Measurements from ENCODE around the gene GGCT. TPM values are rescaled to one million over a fixed set of nuclear protein-coding genes. Genes with fewer than 3 reads are reported as not detected.
"Not testable (repeated sequence)": the region's sequence is repeated elsewhere in the genome, so short reads cannot be mapped to it uniquely, and the experiment has no call there.

GGCT gene
- total and polyA plus RNA-seq, 2 of the 8 experiments (the other 6 are each of a cell fraction or from before 2014, with no cell fraction given): 50.0 to 129 TPM

DNA sequence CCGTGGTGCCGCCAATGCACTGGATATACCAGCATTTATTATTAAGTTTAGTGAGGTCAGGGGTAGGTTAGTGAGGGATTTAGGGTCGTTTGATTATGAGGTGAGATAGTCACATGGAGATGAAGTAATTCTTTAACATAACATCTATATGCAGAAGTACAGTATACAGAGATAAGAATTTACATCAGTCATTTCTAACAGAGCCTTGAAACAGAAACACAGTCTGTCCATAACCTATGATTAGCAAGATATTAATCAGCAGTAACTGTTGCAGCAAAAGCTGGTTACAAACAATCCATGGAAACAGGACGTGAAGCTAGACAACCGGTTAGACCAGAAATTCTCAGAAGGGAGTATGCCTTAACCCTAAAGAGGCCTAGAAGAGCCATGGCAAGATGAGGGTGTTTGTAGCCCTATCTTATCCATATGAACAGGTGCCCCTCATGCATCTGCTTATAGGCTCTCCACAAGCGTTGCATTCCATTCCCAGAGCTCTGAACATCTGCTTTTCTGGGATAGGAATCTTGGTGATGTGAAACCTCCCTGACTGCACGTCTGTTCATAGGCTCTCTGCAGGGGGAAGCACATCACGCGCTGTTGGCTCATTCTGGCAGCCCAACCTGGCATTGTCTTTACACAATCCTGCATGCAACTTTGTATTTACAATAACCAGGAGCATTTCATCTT, 4.7 kb upstream of the GGCT start:
- not testable (repeated sequence) for H3K18ac ChIP-seq (ENCODE audit: extremely low read depth, low read length); H3K27ac ChIP-seq (ENCODE audit: low read depth, low read length); H2BK12ac ChIP-seq (ENCODE audit: low read depth, low read length); H3K27me3 ChIP-seq (replicated peaks in 1 of 4; ENCODE audit: control insufficient read depth in 3 of 4, extremely low read depth in 1 of 4, insufficient read depth in 3 of 4, low read length in 3 of 4); H3K79me1 ChIP-seq (ENCODE audit: low read depth, low read length); H3K23ac ChIP-seq (ENCODE audit: insufficient read length); H3K9me3 ChIP-seq (ENCODE audit: insufficient read depth in 2 of 2, low read depth in 1 of 2, low read length in 1 of 2); H3K4me1 ChIP-seq (replicated peaks in 1 of 4; ENCODE audit: control insufficient read depth in 3 of 4, insufficient read depth in 4 of 4, low read length in 3 of 4); FAIRE-seq; H3K4me3 ChIP-seq (ENCODE audit: extremely low read depth in 1 of 4, insufficient read depth in 2 of 4, low read depth in 3 of 4, low read length in 4 of 4); H2BK20ac ChIP-seq (ENCODE audit: low read length); H3K56ac ChIP-seq (replicated peaks; ENCODE audit: insufficient read length, low read depth, low read length); H3K4ac ChIP-seq (replicated peaks; ENCODE audit: insufficient read length, low read depth, low read length); H4K91ac ChIP-seq (replicated peaks; ENCODE audit: insufficient read length, low read length); H3K9ac ChIP-seq (replicated peaks in 1 of 4; ENCODE audit: extremely low read depth in 1 of 4, low read depth in 3 of 4, low read length in 3 of 4); H2AK5ac ChIP-seq (ENCODE audit: low read depth, low read length); H2BK120ac ChIP-seq (replicated peaks; ENCODE audit: low read depth, low read length); H3K23me2 ChIP-seq (ENCODE audit: low read depth, low read length); H3K79me2 ChIP-seq (ENCODE audit: control insufficient read depth in 1 of 2, insufficient read depth in 2 of 2, low read length in 2 of 2); H2BK5ac ChIP-seq (ENCODE audit: low read depth, low read length); H3K36me3 ChIP-seq (ENCODE audit: control insufficient read depth in 2 of 4, insufficient read depth in 4 of 4, low read length in 3 of 4); H4K8ac ChIP-seq (ENCODE audit: extremely low read depth, insufficient read depth, low read length); H2AFZ ChIP-seq (ENCODE audit: low read length); DNase-seq (ENCODE audit: low read depth in 1 of 2, low spot score in 2 of 2); H2BK15ac ChIP-seq (ENCODE audit: low read length); H3K14ac ChIP-seq (ENCODE audit: insufficient read length); H4K5ac ChIP-seq (ENCODE audit: insufficient read length, low read depth, low read length); H3K4me2 ChIP-seq (ENCODE audit: insufficient read depth in 1 of 2, low read depth in 2 of 2, low read length in 2 of 2); H4K20me1 ChIP-seq (replicated peaks in 1 of 2; ENCODE audit: control insufficient read depth in 1 of 2, insufficient read depth in 2 of 2, low read length in 2 of 2)
- ChIA-PET CTCF (ENCODE audit: partially characterized antibody) (interaction anchor here (0.5 to 4.9 kb wide), 19 partner anchors 10 to 474 kb away, joined by 3 to 63 read pairs (median 5); no protein-coding TSS in a partner anchor), POLR2A (ENCODE audit: partially characterized antibody) (interaction anchor here (1.4 kb wide), 1 partner anchor 40 kb away, joined by 3 read pairs; no protein-coding TSS in a partner anchor)
- 84% methylated on average over 9 of the region's 9 CpGs; no CpG with 5 or more reads in 1 of the 2 experiments for WGBS, 2 experiments (ENCODE audit: extremely low coverage in 1 of 2, insufficient coverage in 1 of 2, insufficient read length in 1 of 2, insufficient replicate concordance in 2 of 2, low coverage in 1 of 2, low lambda C conversion rate in 2 of 2, missing lambda C conversion rate in 1 of 2)

Measured in H1 (cell line).